Trophoblast cell (in vitro differentiated cells and primary cell): ENCODE results near the gene PLA2G4B.

ENCODE experiments used
- DNase-seq, 2 donors: peaks; one replicate each; pipeline ENCODE4 v3.0.0-alpha.2; 2016
- H2AFZ ChIP-seq: 2 replicates; pipeline ENCODE4 v1.6.1; 2013; ENCODE audit warnings: low read length, moderate library complexity, mild to moderate bottlenecking; ENCODE audit not compliant: insufficient read depth, poor library complexity
- H2AK5ac ChIP-seq: 2 replicates; pipeline ENCODE4 v1.6.1; 2013; ENCODE audit warnings: mild to moderate bottlenecking, low read length
- H2BK120ac ChIP-seq: 2 replicates; pipeline ENCODE4 v1.6.1; 2013; ENCODE audit warnings: low read length, mild to moderate bottlenecking, moderate library complexity; ENCODE audit not compliant: insufficient read depth, poor library complexity
- H2BK12ac ChIP-seq: 2 replicates; pipeline ENCODE4 v1.6.1; 2013; ENCODE audit warnings: mild to moderate bottlenecking, low read length, moderate library complexity
- H2BK5ac ChIP-seq: 2 replicates; pipeline ENCODE4 v1.6.1; 2013; ENCODE audit warnings: low read length, low read depth, moderate library complexity, mild to moderate bottlenecking; ENCODE audit not compliant: poor library complexity
- H3K14ac ChIP-seq: 2 replicates; pipeline ENCODE4 v1.6.1; 2013; ENCODE audit warnings: mild to moderate bottlenecking, low read length
- H3K18ac ChIP-seq: 2 replicates; pipeline ENCODE4 v1.6.1; 2013; ENCODE audit warnings: mild to moderate bottlenecking, low read length
- H3K23ac ChIP-seq: 2 replicates; pipeline ENCODE4 v1.6.1; 2013; ENCODE audit warnings: low read length
- H3K27ac ChIP-seq: 2 replicates; pipeline ENCODE4 v1.5.1; 2013; ENCODE audit warnings: low read depth, mild to moderate bottlenecking, inconsistent platforms, low read length, moderate library complexity
- H3K27me3 ChIP-seq: 2 replicates; pipeline ENCODE4 v1.6.1; 2013; ENCODE audit warnings: inconsistent platforms, mild to moderate bottlenecking, low read length, moderate library complexity; ENCODE audit not compliant: insufficient read depth
- H3K36me3 ChIP-seq, 2 experiments: 1 replicate in 1 of 2; 2 replicates in 1 of 2; pipeline ENCODE4 v1.6.1; 2013; ENCODE audit warnings: low read length in 2 of 2, mild to moderate bottlenecking in 2 of 2, moderate library complexity in 1 of 2; ENCODE audit not compliant: insufficient read depth in 2 of 2, control insufficient read depth in 1 of 2
- H3K4ac ChIP-seq: 2 replicates; pipeline ENCODE4 v1.6.1; 2013; ENCODE audit warnings: low read depth, mild to moderate bottlenecking, low read length, moderate library complexity
- H3K4me1 ChIP-seq, 2 experiments: 1 replicate in 1 of 2; 2 replicates in 1 of 2; pipeline ENCODE4 v1.6.1; 2013; ENCODE audit warnings: low read length in 2 of 2, mild to moderate bottlenecking in 2 of 2, moderate library complexity in 1 of 2; ENCODE audit not compliant: insufficient read depth in 2 of 2, control insufficient read depth in 1 of 2
- H3K4me2 ChIP-seq: 2 replicates; pipeline ENCODE4 v1.6.1; 2013; ENCODE audit warnings: inconsistent platforms, mild to moderate bottlenecking, low read length, moderate library complexity
- H3K4me3 ChIP-seq: 2 replicates; pipeline ENCODE4 v1.5.1; 2013; ENCODE audit warnings: mild to moderate bottlenecking, low read depth, low read length, inconsistent platforms
- H3K79me1 ChIP-seq: one replicate; pipeline ENCODE4 v1.6.1; 2013; ENCODE audit warnings: low read length
- H3K79me2 ChIP-seq: 2 replicates; pipeline ENCODE4 v1.6.1; 2013; ENCODE audit warnings: low read length, mild to moderate bottlenecking; ENCODE audit not compliant: control insufficient read depth, insufficient read depth, poor library complexity
- H3K9ac ChIP-seq: 2 replicates; pipeline ENCODE4 v1.6.1; 2013; ENCODE audit warnings: mild to moderate bottlenecking, low read length
- H3K9me3 ChIP-seq: 2 replicates; pipeline ENCODE4 v1.6.1; 2013; ENCODE audit warnings: low read depth, mild to moderate bottlenecking, control low read depth, inconsistent platforms, low read length; ENCODE audit not compliant: insufficient read depth
- H4K12ac ChIP-seq: 2 replicates; pipeline ENCODE4 v1.6.1; 2013; ENCODE audit warnings: low read depth, mild to moderate bottlenecking, low read length, moderate library complexity
- H4K8ac ChIP-seq: 2 replicates; pipeline ENCODE4 v1.6.1; 2013; ENCODE audit warnings: low read depth, mild to moderate bottlenecking, low read length, moderate library complexity
- H4K91ac ChIP-seq: one replicate; pipeline ENCODE4 v1.6.1; 2013; ENCODE audit warnings: low read depth, mild to moderate bottlenecking, low read length, moderate library complexity
- WGBS: extraction: QIAGEN DNeasy Blood & Tissue Kit; methylation state at CpG from one replicate; pipeline ENCODE4 v1.1.7; 2013; ENCODE audit warnings: missing lambda C conversion rate; ENCODE audit not compliant: insufficient read length, insufficient coverage; ENCODE audit errors: extremely low coverage; 5-methylcytosine and 5-hydroxymethylcytosine counted together

PLA2G4B gene

DNA sequence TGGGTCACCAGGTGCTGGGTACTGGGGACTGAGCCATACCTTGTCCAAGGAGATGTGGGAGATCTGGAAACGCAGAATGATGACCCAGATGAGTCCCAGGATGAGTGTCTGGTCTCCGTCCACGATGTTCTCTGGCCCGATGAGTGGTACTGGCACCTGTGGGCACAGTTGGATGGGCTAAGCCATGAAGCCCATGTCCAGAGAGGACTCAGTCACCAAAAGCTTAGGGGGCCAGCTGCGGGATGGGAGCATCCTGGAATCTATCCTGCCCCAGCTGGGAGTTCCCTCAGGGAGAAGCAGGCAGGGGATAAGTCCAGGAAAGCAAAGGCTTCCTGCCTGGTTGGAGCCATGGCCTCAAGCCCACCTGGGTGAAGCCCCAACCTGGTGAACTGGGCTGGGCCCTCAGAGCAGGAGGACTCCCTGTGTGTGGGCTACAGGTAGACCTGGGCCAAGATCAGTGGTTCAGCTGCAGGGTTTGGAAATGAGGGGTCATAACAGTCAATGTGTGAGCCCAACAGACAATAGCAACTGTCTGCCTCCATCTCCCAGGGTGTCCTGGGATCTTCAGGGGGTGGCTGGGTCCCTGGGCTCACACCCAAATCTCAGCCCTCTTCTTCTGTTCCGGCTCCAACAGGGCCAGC, 51.5 kb downstream of the PLA2G4B start:
- Histone ChIP-seq H3K4me3 (no peak overlapping the region), H3K79me1 (peaks cover 2% of the 10 kb centered on the region)
- no CpG with 5 or more reads among the region's 6 CpGs for WGBS

GRCh38 chr15:41891226-41891625, 52.6 kb downstream of the PLA2G4B start:
- Histone ChIP-seq H3K27ac (no peak overlapping the region), H4K12ac (no peak overlapping the region), H3K36me3 (no peaks in the 10 kb centered on the region), H4K91ac (no peak overlapping the region), H2AFZ (no peak overlapping the region), H3K27me3 (no peaks in the 10 kb centered on the region), H3K4ac (no peak overlapping the region), H2AK5ac (no peak overlapping the region), H3K79me2 (no peaks in the 10 kb centered on the region), H2BK5ac (no peak overlapping the region), H3K14ac (no peak overlapping the region), H3K23ac (no peak overlapping the region), H3K79me1 (peaks cover 2% of the 10 kb centered on the region), H3K9me3 (peaks cover 6% of the 10 kb centered on the region), H4K8ac (no peak overlapping the region), H3K9ac (no peak overlapping the region), H3K4me3 (no peak overlapping the region), H2BK120ac (no peak overlapping the region), H2BK12ac (no peak overlapping the region), H3K4me2 (no peak overlapping the region), H3K18ac (no peak overlapping the region), H3K4me1 (peaks cover 10 to 12% of the 10 kb centered on the region in 2 experiments)
- WGBS, result no CpG with 5 or more reads among the region's 6 CpGs
- DNase-seq, result no peak

More for the DNA sequence above, 51.5 kb downstream of the PLA2G4B start:
- Histone ChIP-seq H3K23ac (no peak overlapping the region), H3K9ac (no peak overlapping the region), H3K4me1 (peaks cover 8 to 10% of the 10 kb centered on the region in 2 experiments), H4K8ac (no peak overlapping the region), H2BK120ac (no peak overlapping the region), H3K18ac (no peak overlapping the region), H2BK12ac (no peak overlapping the region), H2AK5ac (no peak overlapping the region), H3K9me3 (peaks cover 2% of the 10 kb centered on the region), H3K36me3 (no peaks in the 10 kb centered on the region), H3K79me2 (no peaks in the 10 kb centered on the region), H3K14ac (no peak overlapping the region), H3K27me3 (no peaks in the 10 kb centered on the region), H2AFZ (no peak overlapping the region), H3K4me2 (no peak overlapping the region), H2BK5ac (no peak overlapping the region), H4K12ac (no peak overlapping the region), H4K91ac (no peak overlapping the region), H3K4ac (no peak overlapping the region), H3K27ac (no peak overlapping the region)
- DNase-seq, result no peak

GRCh38 chr15:41891946-41892345, 53.3 kb downstream of the PLA2G4B start:
- H4K12ac ChIP-seq, result no peak overlapping the region
- no peaks in the 10 kb centered on the region for H3K27me3 ChIP-seq
- WGBS, result no CpG with 5 or more reads among the region's 3 CpGs
- H2AFZ ChIP-seq, result no peak overlapping the region
- peaks cover 2% of the 10 kb centered on the region for H3K79me1 ChIP-seq
- H3K4me3 ChIP-seq, result no peak overlapping the region
- no peak overlapping the region for H3K9ac ChIP-seq
- no peaks in the 10 kb centered on the region for H3K36me3 ChIP-seq
- no peak overlapping the region for H3K4me2 ChIP-seq
- peaks cover 10 to 12% of the 10 kb centered on the region in 2 experiments for H3K4me1 ChIP-seq
- H3K23ac ChIP-seq, result no peak overlapping the region
- peaks cover 8% of the 10 kb centered on the region for H3K9me3 ChIP-seq
- H2BK5ac ChIP-seq, result no peak overlapping the region
- no peak overlapping the region for H3K14ac ChIP-seq
- no peak overlapping the region for H4K91ac ChIP-seq
- H2AK5ac ChIP-seq, result no peak overlapping the region
- DNase-seq, result no peak
- H4K8ac ChIP-seq, result no peak overlapping the region
- H3K4ac ChIP-seq, result no peak overlapping the region
- H3K18ac ChIP-seq, result no peak overlapping the region
- H2BK12ac ChIP-seq, result no peak overlapping the region
- no peaks in the 10 kb centered on the region for H3K79me2 ChIP-seq
- no peak overlapping the region for H2BK120ac ChIP-seq
- no peak overlapping the region for H3K27ac ChIP-seq

DNA sequence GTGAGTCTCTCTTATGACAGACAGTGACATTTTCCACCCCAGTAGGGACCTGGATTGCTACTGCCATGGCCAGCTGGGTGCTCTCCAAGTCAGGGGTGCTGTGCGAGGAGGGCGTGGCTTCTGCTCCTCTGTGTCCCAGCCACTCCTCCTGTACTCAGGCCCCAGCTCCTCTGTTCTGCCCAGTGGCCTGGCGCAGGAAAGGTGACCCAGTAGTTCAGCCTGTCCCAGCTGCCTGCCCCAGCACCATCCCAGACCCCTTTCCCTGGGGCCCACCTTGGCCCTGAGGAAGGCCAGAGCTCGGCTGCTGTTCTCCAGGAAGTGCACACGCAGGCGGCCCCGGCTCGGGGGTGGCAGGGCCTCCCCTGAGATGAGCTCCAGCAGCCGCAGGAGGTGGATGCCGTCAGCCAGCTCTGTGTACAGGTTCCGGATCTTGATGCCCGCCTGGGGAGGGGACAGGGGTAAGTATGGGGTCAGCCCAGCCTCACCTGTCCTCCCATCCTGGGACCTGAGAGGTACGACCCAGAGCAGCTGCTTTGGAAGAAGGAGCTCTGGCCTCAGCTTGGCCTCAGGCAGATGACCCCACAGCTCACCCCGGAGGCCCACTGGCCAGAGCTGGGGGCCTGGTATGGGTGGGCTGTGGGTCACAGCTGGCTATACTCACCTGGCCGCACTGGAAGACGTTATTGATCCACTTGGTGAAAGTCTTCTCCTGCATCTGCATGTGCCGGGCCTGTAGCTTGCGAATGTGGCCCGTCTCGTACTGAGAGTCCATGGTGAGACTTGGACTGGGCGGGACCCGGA, 54.2 kb downstream of the PLA2G4B start:
- no peak overlapping the region for H4K91ac ChIP-seq
- H3K14ac ChIP-seq, result no peak overlapping the region
- no peak overlapping the region for H3K9ac ChIP-seq
- WGBS, result no CpG with 5 or more reads among the region's 22 CpGs
- H3K4me2 ChIP-seq, result no peak overlapping the region
- peaks cover 2% of the 10 kb centered on the region for H3K79me1 ChIP-seq
- H3K27ac ChIP-seq, result no peak overlapping the region
- no peaks in the 10 kb centered on the region for H3K27me3 ChIP-seq
- H3K4me3 ChIP-seq, result no peak overlapping the region
- H3K23ac ChIP-seq, result no peak overlapping the region
- H3K79me2 ChIP-seq, result no peaks in the 10 kb centered on the region
- no peak overlapping the region for H2AK5ac ChIP-seq
- peaks cover 6% of the 10 kb centered on the region for H3K9me3 ChIP-seq
- no peak for DNase-seq
- H4K12ac ChIP-seq, result no peak overlapping the region
- H3K36me3 ChIP-seq, result peaks cover 2% of the 10 kb centered on the region in 2 experiments
- H3K18ac ChIP-seq, result no peak overlapping the region
- H4K8ac ChIP-seq, result no peak overlapping the region
- H3K4ac ChIP-seq, result no peak overlapping the region
- H3K4me1 ChIP-seq, result peaks cover 12 to 14% of the 10 kb centered on the region in 2 experiments
- no peak overlapping the region for H2BK5ac ChIP-seq
- H2AFZ ChIP-seq, result no peak overlapping the region
- no peak overlapping the region for H2BK12ac ChIP-seq
- no peak overlapping the region for H2BK120ac ChIP-seq
